ENCODE data around the gene UNC93B1. TPM values are rescaled to one million over a fixed set of nuclear protein-coding genes. Genes with fewer than 3 reads are reported as not detected.

UNC93B1 gene
- total and polyA plus RNA-seq, 7 donors, result 1.9 to 5.9 (median 4.5) TPM

- H3K4me1 ChIP-seq, result no peaks in the 10 kb centered on the region
- H3K27ac ChIP-seq, result peak overlapping the region; percentile 10
- DNase-seq (peak in 1 of 2 donors; percentile 61), ATAC-seq (peak; percentile 12 to 40 (median 20))
- peaks cover 0 to 5% (median 4%) of the 10 kb centered on the region in 3 donors for H3K27me3 ChIP-seq (ENCODE audit: insufficient read depth in 3 of 3, low read length in 2 of 3)
- H3K36me3 ChIP-seq (ENCODE audit: insufficient read depth in 1 of 2, low read depth in 1 of 2), result no peaks in the 10 kb centered on the region
- intact Hi-C loops (cut with DNase I), result no loop called here
- H3K4me3 ChIP-seq, result peak overlapping the region; percentile 68
- no peaks in the 10 kb centered on the region for H3K9me3 ChIP-seq
- WGBS, 3 donors, result 19 to 31% (median 30%) methylated on average over 54 to 86 of the region's 86 CpGs
- no peak for TF ChIP-seq CTCF (IDR thresholded peaks at IDR 0.05)
These were observed 705 bp downstream of the UNC93B1 start for GRCh38 chr11:68002938-68003845.

- 70 to 77% (median 75%) methylated on average over 8 to 9 of the region's 9 CpGs for WGBS, 3 donors
- no peaks in the 10 kb centered on the region for H3K9me3 ChIP-seq
- no peaks in the 10 kb centered on the region for H3K4me1 ChIP-seq
- peaks cover 0 to 5% (median 4%) of the 10 kb centered on the region in 3 donors for H3K27me3 ChIP-seq (ENCODE audit: insufficient read depth in 3 of 3, low read length in 2 of 3)
- no peaks in the 10 kb centered on the region for H3K36me3 ChIP-seq (ENCODE audit: insufficient read depth in 1 of 2, low read depth in 1 of 2)
- H3K27ac ChIP-seq, result no peak overlapping the region
- ATAC-seq (no peak), DNase-seq (peak in 1 of 2 donors; percentile 55)
- intact Hi-C loops (cut with DNase I), result no loop called here
- no peak for TF ChIP-seq CTCF (IDR thresholded peaks at IDR 0.05)
- H3K4me3 ChIP-seq, result peak overlapping the region; percentile 68
These were observed 1.3 kb downstream of the UNC93B1 start for GRCh38 chr11:68002575-68002937.

GRCh38 chr11:67999704-68000103 is 4.2 kb downstream of the UNC93B1 start:
- no peak for TF ChIP-seq CTCF (IDR thresholded peaks at IDR 0.05)
- no peak for ATAC-seq
- intact Hi-C loops (cut with DNase I), result no loop called here
- Histone ChIP-seq H3K27ac (no peak overlapping the region), H3K4me3 (no peak overlapping the region), H3K4me1 (no peaks in the 10 kb centered on the region), H3K9me3 (no peaks in the 10 kb centered on the region), H3K27me3 (ENCODE audit: insufficient read depth in 3 of 3, low read length in 2 of 3) (peaks cover 0 to 5% (median 4%) of the 10 kb centered on the region in 3 donors), H3K36me3 (ENCODE audit: insufficient read depth in 1 of 2, low read depth in 1 of 2) (no peaks in the 10 kb centered on the region)
- 91 to 93% (median 92%) methylated on average over 5 of the region's 5 CpGs for WGBS, 3 donors
- DNase-seq, result no peak

- WGBS, 3 donors, result 96 to 98% (median 97%) methylated on average over 13 of the region's 13 CpGs
- no peak overlapping the region for H3K27ac ChIP-seq
These were observed 4.7 kb downstream of the UNC93B1 start for GRCh38 chr11:67999201-67999629.

More at GRCh38 chr11:67999201-67999629, 4.7 kb downstream of the UNC93B1 start:
- DNase-seq (peak in 1 of 2 donors; percentile 37), ATAC-seq (no peak)
- no peak overlapping the region for H3K4me3 ChIP-seq
- intact Hi-C loops (cut with DNase I), result no loop called here
- no peaks in the 10 kb centered on the region for H3K36me3 ChIP-seq (ENCODE audit: insufficient read depth in 1 of 2, low read depth in 1 of 2)
- no peaks in the 10 kb centered on the region for H3K9me3 ChIP-seq
- H3K4me1 ChIP-seq, result no peaks in the 10 kb centered on the region
- no peak for TF ChIP-seq CTCF (IDR thresholded peaks at IDR 0.05)
- peaks cover 0 to 5% (median 4%) of the 10 kb centered on the region in 3 donors for H3K27me3 ChIP-seq (ENCODE audit: insufficient read depth in 3 of 3, low read length in 2 of 3)

Data from psoas muscle (tissue), 8 donors.